Stimulated activated CD4-positive, alpha-beta T cell treated with anti-CD3 and anti-CD28 coated beads, Interleukin-1b, Interleukin-23, amount 100 ng/mL, for 48 hours (primary cell): ENCODE results near the gene NXN.
A peak's percentile ranks its signal among the peaks of the same experiment; 100 is the strongest.
"Not testable (repeated sequence)": the region's sequence is repeated elsewhere in the genome, so short reads cannot be mapped to it uniquely, and the experiment has no call there.

ENCODE experiments used
- DNase-seq: peaks from one replicate; pipeline ENCODE4 v3.0.0-alpha.2; 2020

The NXN gene

DNA sequence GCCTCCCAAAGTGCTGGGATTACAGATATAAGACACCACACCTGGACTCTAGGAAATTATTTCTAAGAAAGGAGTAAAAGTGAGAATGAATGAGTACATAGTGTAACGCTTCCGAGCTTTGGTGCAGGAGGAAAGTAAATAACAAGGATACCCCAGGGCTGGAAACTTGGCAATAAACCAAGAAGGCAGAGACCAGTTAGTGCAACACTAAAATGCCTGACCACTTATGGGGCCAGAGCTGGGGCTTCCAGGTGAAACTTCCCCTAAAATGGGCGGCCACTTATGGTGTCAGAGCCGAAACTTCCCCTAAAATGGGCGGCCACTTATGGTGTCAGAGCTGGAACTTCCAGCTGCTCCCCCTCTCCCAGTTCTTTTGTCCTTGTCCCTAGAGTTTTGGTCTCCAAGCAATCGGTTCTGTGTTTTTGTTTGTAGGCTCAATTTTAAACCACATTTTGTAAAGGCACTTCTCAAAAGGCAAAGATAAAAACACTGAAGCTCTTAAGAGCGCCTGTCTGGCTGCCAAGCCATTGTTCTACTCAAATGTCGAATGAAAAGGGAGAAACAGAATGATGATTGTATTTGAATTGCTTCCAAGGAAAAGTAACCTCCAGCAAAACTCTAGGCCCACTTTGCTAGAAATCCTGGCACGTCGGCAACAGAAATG, 63.9 kb downstream of the NXN start:
- DNase-seq, result no peak

DNA sequence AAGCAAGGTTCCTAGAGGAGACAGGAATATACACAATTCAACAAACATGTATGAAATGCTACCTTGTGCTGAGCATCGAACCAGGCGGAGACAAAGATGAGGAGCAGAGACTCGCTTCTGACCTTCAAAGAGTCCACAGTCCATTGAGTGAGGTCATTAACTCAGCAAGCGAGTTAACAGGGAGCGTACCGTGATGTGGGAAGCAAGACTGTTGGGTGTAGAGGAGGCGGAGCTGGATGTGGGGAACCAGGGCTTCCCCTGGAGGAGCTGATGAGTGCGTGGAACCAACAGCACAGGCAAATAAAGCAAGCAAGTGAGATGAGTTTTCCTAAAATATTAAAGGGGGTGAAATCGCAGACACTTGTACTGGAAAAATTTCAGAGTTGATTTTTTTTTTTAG, 65.0 kb downstream of the NXN start:
- DNase-seq, result no peak

DNA sequence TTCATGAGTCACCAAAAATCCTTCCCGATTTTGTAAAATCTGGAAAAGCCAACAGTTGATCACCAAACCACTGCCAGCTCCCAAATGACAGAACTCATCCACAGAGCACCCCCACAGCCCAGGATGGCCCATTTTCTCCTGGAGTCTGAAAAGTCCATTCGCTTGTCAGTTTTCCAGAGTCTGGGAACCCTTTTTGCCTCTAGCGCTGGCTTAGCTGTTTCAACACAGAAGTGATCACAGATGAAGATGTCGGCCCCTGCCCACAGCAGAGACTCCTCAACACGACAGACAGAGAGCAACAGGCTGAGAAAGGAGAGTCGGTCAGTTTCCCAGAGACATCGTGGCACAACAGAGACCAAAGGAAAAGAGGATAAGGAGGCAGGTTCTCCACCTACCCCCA, 66.4 kb downstream of the NXN start:
- DNase-seq, result no peak

DNA sequence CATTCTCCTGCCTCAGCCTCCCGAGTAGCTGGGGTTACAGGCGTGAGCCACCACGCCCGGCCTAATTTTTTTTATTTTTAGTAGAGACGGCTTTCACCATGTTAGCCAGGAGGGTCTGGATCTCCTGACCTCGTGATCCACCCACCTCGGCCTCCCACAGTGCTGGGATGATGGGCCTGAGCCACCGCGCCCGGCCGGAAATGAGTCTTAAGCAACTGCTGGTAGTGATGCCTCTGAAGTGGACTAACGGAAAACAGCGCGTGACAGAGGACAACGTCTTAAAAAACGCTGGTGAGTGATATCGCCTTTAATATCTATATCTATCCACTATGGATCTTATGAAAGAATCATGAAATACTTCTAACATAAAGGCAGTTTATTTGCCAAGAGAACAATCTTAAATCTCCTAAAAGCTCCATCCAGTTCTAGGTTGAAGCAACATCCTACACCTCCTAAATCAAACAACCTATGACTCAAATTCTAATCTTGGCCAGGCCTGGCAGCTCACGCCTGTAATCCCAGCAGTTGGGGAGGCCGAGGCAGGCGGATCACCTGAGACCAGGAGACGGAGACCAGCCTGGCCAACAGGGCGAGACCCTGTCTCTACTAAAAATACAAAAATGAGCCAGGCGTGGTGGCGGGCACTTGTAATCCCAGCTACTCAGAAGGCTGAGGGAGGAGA, 69.8 kb downstream of the NXN start:
- no peak for DNase-seq

DNA sequence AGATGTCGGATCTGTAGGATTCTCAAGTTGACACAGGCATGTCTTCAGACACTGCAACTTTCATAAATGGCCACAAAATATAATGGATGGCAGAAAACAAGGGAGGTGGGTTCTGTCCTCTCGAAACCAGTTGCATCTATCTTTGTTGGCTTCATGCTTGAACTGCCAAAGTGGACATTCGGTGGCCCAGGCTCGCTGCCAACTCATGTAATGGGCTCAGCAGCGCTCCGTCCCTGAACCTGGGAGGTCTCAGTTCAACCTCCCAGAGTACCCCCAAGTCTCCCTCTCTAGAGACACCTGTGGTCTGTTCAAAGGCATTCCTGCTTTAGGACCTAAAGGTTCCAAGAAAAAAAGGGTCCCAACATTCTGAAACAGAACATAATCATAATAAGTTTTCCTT, 71.9 kb downstream of the NXN start:
- DNase-seq, result no peak

DNA sequence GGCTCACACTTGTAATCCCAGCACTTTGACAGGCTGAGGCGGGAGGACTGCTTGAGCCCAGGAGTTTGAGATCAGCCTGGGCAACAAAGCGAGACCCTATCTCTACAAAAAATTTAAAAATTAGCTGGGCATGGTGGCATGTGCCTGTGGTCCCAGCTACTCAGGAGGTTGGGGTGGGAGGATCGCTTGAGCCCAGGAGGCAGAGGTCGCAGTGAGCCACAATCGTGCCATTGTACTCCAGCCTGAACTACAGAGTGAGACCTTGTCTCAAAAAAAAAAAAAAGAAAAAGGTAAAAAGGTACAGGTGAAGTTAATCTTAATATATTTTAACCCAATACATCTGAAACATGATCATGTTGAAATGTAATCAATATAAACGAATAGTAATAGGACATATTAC, 73.9 kb downstream of the NXN start:
- DNase-seq, result not testable (repeated sequence)

DNA sequence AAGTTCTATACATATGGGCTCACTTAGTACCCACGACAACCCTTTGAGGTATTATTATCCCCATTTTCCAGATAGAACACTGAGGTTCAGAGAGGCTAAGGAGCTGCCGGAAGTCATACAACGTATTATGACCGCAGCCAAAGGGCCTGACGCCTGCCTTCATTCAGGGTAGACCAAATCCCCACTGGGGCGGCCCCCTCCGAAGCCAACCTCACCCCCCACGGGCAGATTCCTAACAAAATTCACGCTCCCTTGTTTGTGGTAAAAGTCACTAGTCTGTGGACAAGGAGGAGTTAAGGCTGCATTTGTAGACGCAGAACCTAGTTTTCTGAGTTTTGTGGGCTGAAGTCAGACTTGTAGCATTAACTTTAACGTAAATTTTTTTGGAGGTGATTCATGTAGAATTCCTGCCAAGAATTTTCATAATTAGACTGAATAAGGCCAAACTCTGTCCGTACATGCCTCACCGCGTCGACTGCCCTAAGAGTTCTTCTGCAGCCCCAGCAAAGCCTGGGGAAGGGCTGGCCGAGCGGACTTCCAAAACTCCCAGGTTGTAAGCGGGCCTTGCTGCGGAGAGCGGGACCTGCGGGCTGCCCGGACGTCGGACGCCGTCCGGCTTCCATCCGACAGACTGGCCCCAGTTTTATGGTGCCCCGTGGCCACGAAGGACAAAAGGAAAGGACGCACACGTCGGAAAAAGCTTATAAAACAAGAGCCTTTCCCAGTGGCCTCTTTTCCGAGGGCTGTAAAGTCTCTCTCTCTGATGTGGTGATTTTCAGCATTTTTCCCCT, 75.7 kb downstream of the NXN start:
- DNase-seq, result no peak

DNA sequence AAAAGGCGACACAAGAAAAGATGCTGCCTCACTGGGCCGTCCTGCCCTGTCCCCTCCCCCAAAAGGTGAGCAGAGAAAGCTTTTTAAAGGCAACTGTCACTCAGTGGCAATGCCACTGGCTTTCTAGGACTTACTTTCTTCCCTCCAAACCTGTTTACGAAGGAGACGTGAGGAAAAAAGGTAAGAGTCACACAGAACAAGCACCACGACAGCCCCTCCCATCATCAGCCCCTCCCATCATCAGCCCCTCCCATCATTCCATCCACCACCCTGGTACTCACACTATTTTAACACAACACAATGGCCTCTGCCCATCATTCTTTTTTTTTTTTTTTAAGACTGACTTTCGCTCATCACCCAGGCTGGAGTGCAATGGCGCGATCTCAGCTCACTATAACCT, 77.1 kb downstream of the NXN start:
- no peak for DNase-seq

DNA sequence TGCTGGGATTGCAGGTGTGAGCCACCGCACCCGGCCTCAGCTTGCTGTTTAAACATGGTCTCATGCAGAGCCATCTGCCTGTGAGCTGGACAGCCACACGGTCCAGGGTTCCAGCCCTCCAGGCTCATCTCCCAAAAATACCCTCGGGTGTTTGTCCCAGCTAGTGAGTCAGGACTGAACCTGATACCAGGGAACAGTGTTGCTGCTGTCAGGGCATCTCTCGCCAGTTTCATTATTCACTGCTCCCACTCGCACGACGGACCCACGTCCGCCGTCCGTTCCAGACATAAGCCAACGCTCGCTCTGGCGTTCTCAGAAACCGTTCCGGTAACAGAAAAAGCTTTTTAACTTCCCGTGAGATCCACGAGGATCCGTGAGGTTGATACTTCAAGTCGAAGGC, 77.6 kb downstream of the NXN start:
- DNase-seq, result no peak

DNA sequence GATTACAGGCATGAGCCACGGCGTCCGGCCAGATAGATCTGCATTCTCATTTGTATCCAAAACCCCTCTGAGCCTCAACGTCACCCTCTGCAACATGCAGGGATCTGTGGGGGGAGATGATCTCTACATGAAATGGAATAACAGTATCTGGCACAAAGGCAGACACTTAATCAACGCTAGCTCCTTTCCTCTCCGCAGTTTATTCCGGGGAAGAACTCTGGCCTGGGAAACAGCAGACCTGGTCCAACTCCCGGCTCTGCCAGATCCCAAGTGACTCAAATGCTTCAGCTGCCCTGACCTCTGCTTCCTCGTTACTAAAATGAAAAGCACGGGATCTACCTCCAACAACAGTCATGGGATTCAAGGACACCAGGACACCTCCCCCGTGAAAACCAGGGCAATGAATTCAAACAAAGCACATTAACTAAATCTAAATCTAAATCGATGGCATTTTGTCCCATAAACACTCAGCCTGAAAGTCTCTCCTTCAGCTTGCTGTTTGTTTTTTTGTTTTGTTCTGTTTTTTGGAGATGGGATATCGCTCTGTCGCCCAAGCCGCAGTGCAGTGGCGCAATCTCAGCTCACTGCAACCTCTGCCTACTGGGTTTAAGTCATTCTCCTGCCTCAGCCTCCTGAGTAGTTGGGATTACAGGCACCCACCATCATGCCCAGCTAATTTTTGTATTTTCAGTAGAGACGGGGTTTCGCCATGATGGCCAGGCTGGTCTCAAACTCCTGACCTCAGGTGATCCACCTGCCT, 78.2 kb downstream of the NXN start:
- no peak for DNase-seq

DNA sequence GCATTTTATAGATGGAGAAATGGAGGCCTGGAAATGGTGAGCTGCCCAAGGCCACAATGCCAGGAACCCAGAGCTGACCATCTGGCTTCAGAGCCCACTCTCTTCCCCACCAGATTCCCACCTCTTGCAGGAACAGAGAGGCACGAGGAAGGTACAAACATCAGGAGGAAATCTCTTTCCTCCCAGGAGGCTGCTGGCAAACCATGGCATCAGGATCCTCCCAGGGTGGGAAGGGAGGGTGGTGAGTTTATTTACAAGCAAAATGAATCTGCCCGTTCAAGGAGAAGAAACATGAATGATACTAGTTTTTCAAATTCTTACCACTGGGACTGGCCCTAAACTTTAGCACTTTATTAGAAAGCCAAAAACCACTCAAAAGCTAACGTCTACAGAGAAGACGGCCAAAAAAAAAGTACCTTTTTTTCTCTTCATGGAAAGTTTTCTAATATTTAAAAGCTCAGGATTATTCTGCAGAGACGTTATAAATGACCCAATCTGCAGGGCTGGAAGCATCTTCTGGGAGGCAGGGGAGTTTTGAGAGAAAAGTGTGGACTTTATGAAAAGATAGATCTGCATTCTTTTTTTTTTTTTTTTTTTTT, 79.1 kb downstream of the NXN start:
- no peak for DNase-seq

DNA sequence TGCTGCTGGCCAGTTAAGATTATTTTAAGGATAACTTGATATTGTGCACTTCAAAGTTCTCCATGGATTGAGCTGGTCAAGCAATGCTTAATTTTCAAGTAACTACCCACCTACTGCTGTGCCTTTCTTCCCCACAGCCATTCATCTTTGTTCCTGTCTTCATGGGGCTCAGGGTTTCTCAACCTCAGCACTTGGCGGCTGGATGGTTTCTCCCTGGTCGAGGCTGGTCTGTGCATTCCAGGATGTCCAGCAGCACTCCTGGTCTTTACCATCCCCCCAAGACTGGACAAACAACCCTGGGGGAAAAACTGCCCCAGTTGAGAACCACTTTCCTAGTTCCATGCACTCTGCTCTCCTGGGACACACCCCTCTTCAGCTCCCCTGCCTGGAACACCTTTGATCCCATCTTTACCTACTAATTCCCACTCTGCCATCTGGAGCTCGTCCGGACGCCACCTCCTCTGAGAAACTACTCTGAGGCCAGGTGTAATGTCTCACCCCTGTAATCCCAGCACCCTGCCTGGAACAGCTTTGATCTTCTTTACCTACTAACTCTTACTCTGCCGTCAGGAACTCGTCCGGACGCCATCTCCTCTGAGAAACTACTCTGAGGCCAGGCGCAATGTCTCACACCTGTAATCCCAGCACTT, 81.5 kb downstream of the NXN start:
- DNase-seq, result no peak

DNA sequence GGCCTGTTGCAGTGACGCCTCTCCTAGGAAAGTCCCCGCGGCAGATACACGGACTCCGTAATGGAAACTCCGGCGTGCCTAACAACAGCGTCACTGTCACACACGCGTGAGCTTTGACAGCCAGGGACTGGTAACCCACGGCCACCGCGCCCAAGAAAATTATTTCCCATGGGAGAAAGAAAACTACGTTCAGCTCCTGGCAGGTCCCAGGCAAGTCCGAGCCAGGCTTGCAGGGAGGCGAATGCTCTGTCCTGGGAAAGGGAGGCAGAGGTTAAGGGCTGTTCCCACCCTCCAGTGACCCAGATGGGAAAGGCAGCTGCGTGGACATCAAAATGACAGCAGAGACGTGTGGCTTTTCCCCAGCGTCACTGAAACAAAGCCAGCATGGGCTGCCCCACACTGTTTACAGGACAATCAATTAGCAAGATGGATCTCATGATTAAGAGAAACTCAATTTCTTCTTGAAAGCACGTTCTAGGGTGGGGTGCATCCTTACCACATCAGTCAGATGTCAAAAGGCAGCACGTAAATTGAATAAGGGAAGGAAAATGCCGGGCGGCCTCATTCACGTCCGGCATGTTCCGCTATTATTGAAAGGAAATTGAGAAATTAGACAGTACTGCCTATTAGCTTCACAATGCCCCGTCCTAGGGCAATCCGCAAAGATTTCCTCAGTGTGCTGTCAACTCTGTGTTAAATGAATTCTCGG, 82.5 kb downstream of the NXN start:
- no peak for DNase-seq

DNA sequence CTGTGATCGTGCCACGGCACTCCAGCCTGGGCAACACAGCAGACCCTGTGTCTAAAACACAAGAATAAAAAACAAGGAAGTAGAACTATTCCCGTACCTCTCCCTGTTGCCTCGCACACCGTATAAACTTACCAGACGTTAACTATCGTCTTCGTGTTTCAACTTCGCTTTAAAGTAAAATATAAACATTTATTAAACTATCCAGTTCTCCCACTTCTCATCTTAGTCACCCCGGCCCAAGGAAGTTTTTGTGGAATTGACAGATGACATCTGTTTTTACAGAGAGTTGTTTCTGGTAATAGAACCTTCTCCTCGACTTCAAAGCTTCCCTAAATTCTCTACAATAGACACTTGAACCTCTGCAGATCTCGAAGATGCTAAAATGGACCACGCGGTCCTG, 83.1 kb downstream of the NXN start:
- DNase-seq, result no peak

DNA sequence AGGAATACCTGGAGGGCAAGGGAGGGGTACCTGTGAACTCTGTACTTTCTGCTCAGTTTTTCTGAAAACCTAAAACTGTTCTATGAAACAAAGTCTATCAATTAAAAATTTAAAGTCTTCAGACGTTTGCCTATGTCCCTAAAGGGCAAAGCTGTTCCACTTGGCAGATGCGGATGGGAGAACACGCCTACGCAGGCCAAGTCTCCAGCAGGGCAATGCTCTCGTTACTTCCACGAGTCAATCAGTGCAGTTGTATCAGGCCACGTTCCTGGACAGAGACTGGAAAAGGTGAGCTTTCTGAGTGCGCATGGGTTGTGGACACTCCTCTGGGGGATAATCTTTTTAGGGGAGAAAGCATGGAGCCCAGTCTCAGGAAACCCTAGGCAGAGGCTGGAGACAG, 86.6 kb downstream of the NXN start:
- no peak for DNase-seq

DNA sequence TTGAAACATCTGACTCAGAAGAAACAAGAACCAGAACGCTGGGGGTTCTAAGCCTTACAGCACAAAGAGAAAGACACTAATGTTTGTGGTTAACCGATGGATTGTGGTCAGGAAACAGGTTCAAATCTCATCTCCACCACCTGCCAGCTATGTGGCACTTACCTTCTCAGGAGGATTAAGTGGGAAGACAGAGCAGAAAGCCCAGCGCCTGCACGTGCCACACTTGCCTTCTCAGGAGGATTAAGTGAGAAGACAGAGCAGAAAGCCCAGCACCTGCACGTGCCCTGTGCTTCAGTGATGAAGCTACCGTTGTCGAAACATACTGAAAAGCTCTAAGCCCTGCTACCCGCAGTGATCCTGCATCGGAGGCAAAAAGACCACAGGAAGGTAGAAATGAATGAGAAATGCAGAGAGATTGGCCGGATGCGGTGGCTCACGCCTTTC, 90.6 kb downstream of the NXN start:
- peak; percentile 14 for DNase-seq

DNA sequence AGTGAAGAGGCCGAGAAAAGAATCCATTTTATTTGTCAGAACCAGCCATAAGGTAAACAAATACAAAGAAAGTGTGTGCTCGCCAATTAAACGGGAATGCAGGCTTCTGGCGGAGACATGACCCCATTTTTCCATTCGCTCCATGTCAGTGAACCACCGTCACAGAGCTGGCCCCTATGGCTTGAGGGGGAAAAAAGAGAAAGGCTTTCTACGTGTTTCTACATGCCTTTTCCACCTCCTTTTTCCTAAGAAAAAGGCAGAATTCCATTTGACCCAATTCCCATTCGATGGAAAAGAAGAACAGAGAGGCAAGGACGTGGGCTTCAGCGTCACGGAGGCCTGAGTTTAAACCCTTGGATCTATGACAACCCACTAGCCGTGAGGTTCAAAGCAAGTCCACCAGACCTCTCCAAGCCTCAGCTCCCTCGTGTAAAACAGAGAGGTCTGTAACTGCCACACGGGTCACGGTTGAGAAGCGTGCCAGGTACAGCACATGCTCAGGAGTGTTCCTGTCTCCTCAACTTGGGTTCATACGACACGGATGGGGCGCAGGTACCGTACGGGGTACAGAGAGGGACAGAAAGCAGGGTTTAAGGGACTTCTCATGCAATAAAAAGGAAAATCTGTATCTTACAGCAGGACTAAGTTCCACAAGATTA, 91.9 kb downstream of the NXN start:
- DNase-seq, result no peak

DNA sequence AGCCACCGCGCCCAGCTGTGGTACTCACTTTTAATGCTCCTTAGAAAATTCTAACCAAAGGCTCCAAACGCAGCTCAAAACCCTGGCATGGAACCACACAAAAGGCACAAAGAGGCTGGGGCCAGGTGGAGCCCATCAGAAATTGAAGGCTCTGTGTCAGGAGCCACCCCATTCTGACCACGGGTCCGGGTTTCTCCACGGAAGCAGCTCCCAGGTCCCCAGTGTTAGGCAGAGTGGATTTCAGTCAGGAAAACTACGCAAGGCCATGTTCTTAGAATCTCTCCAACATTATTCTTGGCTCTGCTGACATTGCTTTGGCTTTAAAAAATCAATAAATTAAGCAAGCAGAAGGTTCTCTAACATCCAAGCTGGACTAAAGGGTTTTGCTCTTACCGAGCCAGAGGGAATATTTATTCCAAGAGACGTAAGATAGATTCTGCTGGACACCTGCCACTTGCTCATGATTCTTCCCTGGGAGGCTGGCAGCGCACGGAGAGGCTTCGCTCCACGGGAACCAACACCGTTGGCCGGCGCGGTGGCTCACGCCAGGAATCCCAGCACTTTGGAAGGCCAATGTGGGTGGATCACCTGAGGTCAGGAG, 93.5 kb downstream of the NXN start:
- DNase-seq, result no peak

DNA sequence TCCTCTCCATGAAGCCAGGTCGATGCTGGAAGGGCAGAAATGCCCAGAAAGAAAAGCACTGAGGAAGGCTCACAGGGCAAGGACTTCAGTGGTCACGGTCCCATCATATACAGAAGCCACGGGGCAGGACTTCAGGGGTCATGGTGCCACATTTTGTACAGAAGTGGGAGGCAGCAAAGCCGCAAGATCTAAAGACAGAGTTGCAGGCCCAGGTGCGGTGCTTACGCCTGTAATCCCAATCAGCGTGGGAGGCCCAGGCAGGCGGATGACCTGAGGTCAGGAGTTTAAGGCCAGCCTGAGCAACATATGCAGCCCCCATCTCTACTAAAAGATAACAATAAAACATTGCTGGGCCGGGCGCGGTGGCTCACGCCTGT, 96.0 kb downstream of the NXN start:
- no peak for DNase-seq

DNA sequence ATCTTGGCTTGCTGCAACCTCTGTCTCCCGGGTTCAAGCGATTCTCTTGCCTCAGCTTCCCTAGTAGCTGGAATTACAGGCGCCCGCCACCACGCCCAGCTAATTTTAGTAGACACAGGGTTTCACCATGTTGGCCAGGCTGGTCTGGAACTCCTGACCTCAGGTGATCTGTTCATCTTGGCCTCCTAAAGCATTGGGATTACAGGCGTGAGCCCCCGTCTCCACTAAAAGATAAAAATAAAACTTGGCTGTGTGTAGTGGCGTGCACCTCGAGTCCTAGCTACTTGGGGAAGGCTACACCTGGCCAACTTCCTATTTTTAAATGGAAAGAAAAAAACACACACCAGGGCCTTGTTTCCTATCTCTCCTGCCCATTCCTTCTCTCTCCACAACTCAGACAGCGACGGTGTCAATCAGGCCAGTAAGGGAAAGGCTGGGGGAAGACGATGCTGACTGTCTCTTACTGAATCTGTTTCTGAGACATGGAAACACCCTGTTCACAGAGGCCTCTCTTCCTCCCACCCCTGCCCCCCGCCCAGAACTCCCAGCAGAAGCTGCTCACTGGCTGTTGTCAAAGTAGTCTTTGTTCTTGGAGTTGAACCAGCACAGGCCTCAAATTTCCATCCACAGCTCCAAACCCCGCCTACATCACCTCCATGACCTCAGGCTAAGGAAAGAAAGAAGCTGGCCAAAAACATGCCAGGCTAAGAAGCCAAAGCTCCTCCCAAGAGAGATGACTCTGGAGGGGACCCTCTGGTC, 96.6 kb downstream of the NXN start:
- DNase-seq, result no peak
